MM.1S (cell line): Measurements from ENCODE around the gene CREB1.
"Not testable (repeated sequence)": the region's sequence is repeated elsewhere in the genome, so short reads cannot be mapped to it uniquely, and the experiment has no call there.

Experiments
- DNase-seq: peaks from one replicate; pipeline ENCODE4 v3.0.0-alpha.2; 2015
- H2AFZ ChIP-seq: fragments of 300-600 bp; sonication (generic); 2 replicates; pipeline ENCODE4 v1.6.0; 2016; ENCODE audit warnings: antibody characterized with exemption, low read length
- H3F3A ChIP-seq: fragments of 300-600 bp; sonication (generic); 2 replicates; pipeline ENCODE4 v1.6.1; 2016; ENCODE audit warnings: mild to moderate bottlenecking, antibody characterized with exemption, low read length, moderate library complexity, mixed read lengths; ENCODE audit not compliant: insufficient read depth
- H3K27ac ChIP-seq: fragments of 300-600 bp; sonication (generic); 2 replicates; pipeline ENCODE4 v1.5.1; 2016; ENCODE audit warnings: mild to moderate bottlenecking, low read length
- H3K27me3 ChIP-seq: fragments of 300-600 bp; sonication (generic); replicated peaks from 2 replicates; pipeline ENCODE4 v1.6.0; 2016; ENCODE audit warnings: low read length; ENCODE audit not compliant: insufficient read depth
- H3K36me3 ChIP-seq: fragments of 300-600 bp; sonication (generic); replicated peaks from 2 replicates; pipeline ENCODE4 v1.6.1; 2016; ENCODE audit warnings: mild to moderate bottlenecking, low read length, mixed read lengths; ENCODE audit not compliant: insufficient read depth
- H3K4me1 ChIP-seq: fragments of 300-600 bp; sonication (generic); 2 replicates; pipeline ENCODE4 v1.6.1; 2016; ENCODE audit warnings: low read length, mixed read lengths
- H3K4me2 ChIP-seq: fragments of 300-600 bp; sonication (generic); 2 replicates; pipeline ENCODE4 v1.6.0; 2016; ENCODE audit warnings: low read depth, low read length
- H3K4me3 ChIP-seq: fragments of 300-600 bp; sonication (generic); 2 replicates; pipeline ENCODE4 v1.5.1; 2016; ENCODE audit warnings: low read length, mixed read lengths
- H3K79me2 ChIP-seq: fragments of 300-600 bp; sonication (generic); 2 replicates; pipeline ENCODE4 v1.6.1; 2016; ENCODE audit warnings: mixed run types, low read length, mixed read lengths
- H3K9ac ChIP-seq: fragments of 300-600 bp; sonication (generic); 2 replicates; pipeline ENCODE4 v1.6.1; 2016; ENCODE audit warnings: low read length, mixed read lengths
- H3K9me2 ChIP-seq: fragments of 300-600 bp; sonication (generic); replicated peaks from 2 replicates; pipeline ENCODE4 v1.6.1; 2016; ENCODE audit warnings: mild to moderate bottlenecking, low read length, mixed read lengths; ENCODE audit not compliant: insufficient read depth
- H3K9me3 ChIP-seq: fragments of 300-600 bp; sonication (generic); replicated peaks from 2 replicates; pipeline ENCODE4 v1.6.1; 2016; ENCODE audit warnings: mild to moderate bottlenecking, low read length, mixed read lengths; ENCODE audit not compliant: insufficient read depth
- H4K20me1 ChIP-seq: fragments of 300-600 bp; sonication (generic); 2 replicates; pipeline ENCODE4 v1.6.1; 2016; ENCODE audit warnings: mild to moderate bottlenecking, low read length, moderate library complexity, mixed read lengths; ENCODE audit not compliant: insufficient read depth
- CTCF ChIP-seq: fragments of 300-600 bp; sonication (generic); IDR thresholded peaks from 2 replicates; pipeline ENCODE4 v1.5.1; 2016; ENCODE audit warnings: antibody characterized with exemption, low read length, mixed read lengths
- EZH2 ChIP-seq: fragments of 300-600 bp; sonication (generic); optimal IDR thresholded peaks from 2 replicates; pipeline ENCODE3; 2017; ENCODE audit warnings: low read depth, mild to moderate bottlenecking, antibody characterized with exemption, low read length, mixed read lengths
- EZH2phosphoT487 ChIP-seq: fragments of 300-600 bp; sonication (generic); IDR thresholded peaks from 2 replicates; pipeline ENCODE4 v1.6.1; 2018; ENCODE audit warnings: antibody characterized with exemption, low read length

Gene CREB1

GRCh38 chr2:207494137-207494536 is 35.6 kb upstream of the CREB1 start:
- Histone ChIP-seq H3K4me2 (no peak overlapping the region), H3K79me2 (no peaks in the 10 kb centered on the region), H4K20me1 (no peaks in the 10 kb centered on the region), H3K4me3 (no peak overlapping the region), H3K27me3 (no peaks in the 10 kb centered on the region), H3K9me3 (no peaks in the 10 kb centered on the region), H3K9ac (no peak overlapping the region), H3K4me1 (no peaks in the 10 kb centered on the region), H3K36me3 (no peaks in the 10 kb centered on the region), H3F3A (no peaks in the 10 kb centered on the region), H2AFZ (no peak overlapping the region), H3K27ac (no peak overlapping the region), H3K9me2 (no peaks in the 10 kb centered on the region)
- DNase-seq: no peak
- TF ChIP-seq EZH2phosphoT487: no peak
- TF ChIP-seq CTCF: no peak

DNA sequence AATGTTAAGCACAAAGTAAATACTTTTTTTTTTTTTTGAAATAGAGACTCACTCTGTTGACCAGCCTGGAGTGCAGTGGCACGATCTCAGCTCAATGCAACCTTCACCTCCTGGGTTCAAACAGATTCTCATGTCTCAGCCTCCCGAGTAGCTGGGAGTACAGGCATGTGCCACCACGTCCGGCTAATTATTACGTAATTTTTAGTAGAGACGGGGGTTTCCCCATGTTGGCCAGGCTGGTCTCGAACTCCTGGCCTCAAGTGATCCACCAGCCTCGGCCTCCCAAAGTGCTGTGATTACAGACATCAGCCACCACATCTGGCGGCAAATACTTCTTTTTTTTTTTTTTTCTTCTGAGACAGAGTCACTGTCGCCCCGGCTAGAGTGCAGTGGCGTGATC is 32.8 kb upstream of the CREB1 start:
- not testable (repeated sequence) for H3K4me1 ChIP-seq, H3K36me3 ChIP-seq, H2AFZ ChIP-seq, H3K9me2 ChIP-seq, H3K4me2 ChIP-seq, H3K9me3 ChIP-seq, H3K79me2 ChIP-seq, H4K20me1 ChIP-seq, H3F3A ChIP-seq, H3K4me3 ChIP-seq, H3K27me3 ChIP-seq, DNase-seq, H3K27ac ChIP-seq, H3K9ac ChIP-seq

- Histone ChIP-seq H3K9ac (no peak overlapping the region), H3K36me3 (no peaks in the 10 kb centered on the region), H3K27me3 (no peaks in the 10 kb centered on the region), H3K4me2 (no peak overlapping the region), H3K79me2 (no peaks in the 10 kb centered on the region), H3K4me3 (no peak overlapping the region), H4K20me1 (no peaks in the 10 kb centered on the region), H3K27ac (no peak overlapping the region), H2AFZ (no peak overlapping the region), H3K9me2 (no peaks in the 10 kb centered on the region), H3F3A (no peaks in the 10 kb centered on the region), H3K4me1 (0 out of 2 replicates have a peak, but pooled peaks cover 3% of the 10 kb centered on the region), H3K9me3 (no peaks in the 10 kb centered on the region)
- TF ChIP-seq EZH2 (no peak), EZH2phosphoT487 (no peak), CTCF (no peak)
- DNase-seq: no peak
Measured at GRCh38 chr2:207497596-207497995, 32.2 kb upstream of the CREB1 start.

DNA sequence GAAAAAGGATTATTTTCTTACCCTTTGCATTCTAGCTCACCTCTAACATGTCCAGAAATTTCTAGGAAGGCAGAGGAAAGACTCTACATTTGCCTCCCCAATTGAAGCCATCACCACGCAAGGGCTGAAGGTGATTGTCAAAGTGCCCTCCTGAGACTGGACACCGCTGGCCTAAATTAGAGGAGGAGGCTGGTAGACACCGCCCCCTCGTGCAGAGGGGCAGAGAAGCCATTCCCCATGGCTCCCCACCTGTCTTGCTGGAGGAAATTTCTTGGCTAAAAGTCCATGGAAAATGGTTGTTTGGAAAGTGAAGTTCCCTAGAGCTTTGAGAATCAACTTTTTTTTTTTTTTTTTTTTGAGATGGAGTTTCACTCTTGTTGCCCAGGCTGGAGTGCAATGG is 31.3 kb upstream of the CREB1 start:
- 0 out of 2 replicates have a peak, but pooled peaks cover 7% of the 10 kb centered on the region for H3K4me1 ChIP-seq
- no peak overlapping the region for H2AFZ ChIP-seq
- H3K27me3 ChIP-seq: no peaks in the 10 kb centered on the region
- DNase-seq: no peak
- no peaks in the 10 kb centered on the region for H3F3A ChIP-seq
- no peaks in the 10 kb centered on the region for H3K9me2 ChIP-seq
- no peak overlapping the region for H3K4me3 ChIP-seq
- no peaks in the 10 kb centered on the region for H3K36me3 ChIP-seq
- TF ChIP-seq EZH2: no peak
- no peak for TF ChIP-seq CTCF
- no peak for TF ChIP-seq EZH2phosphoT487
- H3K79me2 ChIP-seq: no peaks in the 10 kb centered on the region
- H4K20me1 ChIP-seq: no peaks in the 10 kb centered on the region
- no peak overlapping the region for H3K27ac ChIP-seq
- H3K9me3 ChIP-seq: no peaks in the 10 kb centered on the region
- H3K4me2 ChIP-seq: no peak overlapping the region
- no peak overlapping the region for H3K9ac ChIP-seq
